ENCODE results near the gene NCOA5. TPM values are rescaled to one million over a fixed set of nuclear protein-coding genes. Genes with fewer than 3 reads are reported as not detected.

Gene NCOA5
- total RNA-seq, 3 donors from 2014 or later (not counting 1 experiment from before 2014, with no cell fraction given) = 8.8 to 18.4 (median 18.0) TPM

DNA sequence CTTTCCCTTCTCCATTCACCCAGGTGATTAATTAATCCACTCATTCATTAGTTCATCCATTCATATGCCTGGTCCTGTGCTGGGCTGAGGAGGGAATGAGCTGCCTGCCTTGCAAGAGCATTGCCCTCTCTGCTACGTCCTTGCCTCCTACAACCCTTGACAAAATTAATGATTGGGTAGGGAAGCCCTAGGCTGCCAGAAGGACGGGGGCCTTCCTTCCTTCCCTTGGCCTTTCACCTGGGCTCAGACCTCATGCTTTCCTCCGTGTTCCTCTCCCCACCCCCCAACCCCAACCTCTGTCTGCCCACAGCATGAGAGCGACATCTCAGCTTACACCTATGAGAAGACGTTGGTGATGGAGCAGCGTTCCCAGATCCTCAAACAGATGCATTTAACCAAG is 35.2 kb downstream of the NCOA5 start:
- Mint-ChIP-seq H3K9me3 (no peaks in the 10 kb centered on the region), H3K27ac (no peak overlapping the region), H3K4me1 (peaks cover 12 to 16% of the 10 kb centered on the region in 2 donors), H3K4me3 (no peak overlapping the region), H3K36me3 (no peaks in the 10 kb centered on the region), H3K27me3 (ENCODE audit: low read depth in 2 of 2) (peaks cover 30 to 44% of the 10 kb centered on the region in 2 donors)
- no peaks in the 10 kb centered on the region for H3K9me3 ChIP-seq (ENCODE audit: control insufficient read depth, insufficient read depth, low read length)
- peaks cover 10% of the 10 kb centered on the region for H3K27me3 ChIP-seq (ENCODE audit: control insufficient read depth, insufficient read depth, low read length)
- H3K36me3 ChIP-seq (ENCODE audit: control insufficient read depth, insufficient read depth, low read length) = no peaks in the 10 kb centered on the region
- intact Hi-C loops (cut with micrococcal nuclease) = no loop called here
- ATAC-seq (no peak), DNase-seq (no peak)
- H3K4me3 ChIP-seq (ENCODE audit: low read length) = no peak overlapping the region
- H3K27ac ChIP-seq (ENCODE audit: low read length) = no peak overlapping the region
- TF ChIP-seq, protein P1, sequence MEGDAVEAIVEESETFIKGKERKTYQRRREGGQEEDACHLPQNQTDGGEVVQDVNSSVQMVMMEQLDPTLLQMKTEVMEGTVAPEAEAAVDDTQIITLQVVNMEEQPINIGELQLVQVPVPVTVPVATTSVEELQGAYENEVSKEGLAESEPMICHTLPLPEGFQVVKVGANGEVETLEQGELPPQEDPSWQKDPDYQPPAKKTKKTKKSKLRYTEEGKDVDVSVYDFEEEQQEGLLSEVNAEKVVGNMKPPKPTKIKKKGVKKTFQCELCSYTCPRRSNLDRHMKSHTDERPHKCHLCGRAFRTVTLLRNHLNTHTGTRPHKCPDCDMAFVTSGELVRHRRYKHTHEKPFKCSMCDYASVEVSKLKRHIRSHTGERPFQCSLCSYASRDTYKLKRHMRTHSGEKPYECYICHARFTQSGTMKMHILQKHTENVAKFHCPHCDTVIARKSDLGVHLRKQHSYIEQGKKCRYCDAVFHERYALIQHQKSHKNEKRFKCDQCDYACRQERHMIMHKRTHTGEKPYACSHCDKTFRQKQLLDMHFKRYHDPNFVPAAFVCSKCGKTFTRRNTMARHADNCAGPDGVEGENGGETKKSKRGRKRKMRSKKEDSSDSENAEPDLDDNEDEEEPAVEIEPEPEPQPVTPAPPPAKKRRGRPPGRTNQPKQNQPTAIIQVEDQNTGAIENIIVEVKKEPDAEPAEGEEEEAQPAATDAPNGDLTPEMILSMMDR (IDR thresholded peaks at IDR 0.05) = no peak
- peaks cover 14% of the 10 kb centered on the region for H3K4me1 ChIP-seq (ENCODE audit: control insufficient read depth, insufficient read depth, low read length)
- 53% methylated on average over 6 of the region's 6 CpGs for WGBS (ENCODE audit: insufficient coverage)

DNA sequence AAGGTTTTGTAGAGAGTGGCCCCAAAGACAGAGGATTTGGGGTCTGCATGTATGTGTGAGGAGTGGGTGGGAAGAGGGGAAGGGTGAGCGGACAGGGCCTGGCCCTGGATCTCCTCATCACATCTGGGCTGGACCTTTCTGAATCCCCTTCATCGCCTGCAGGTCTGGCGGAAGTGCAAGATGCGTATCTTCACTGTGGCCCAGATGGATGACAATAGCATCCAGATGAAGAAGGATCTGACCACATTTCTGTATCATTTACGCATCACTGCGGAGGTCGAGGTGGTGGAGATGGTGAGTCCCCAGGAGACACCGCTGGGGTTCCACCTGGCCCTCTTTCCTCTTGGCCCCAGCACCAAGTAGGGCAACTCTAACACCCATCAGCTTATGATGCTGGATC is 36.3 kb downstream of the NCOA5 start:
- Mint-ChIP-seq H3K9me3 (no peaks in the 10 kb centered on the region), H3K27me3 (ENCODE audit: low read depth in 2 of 2) (peaks cover 26 to 39% of the 10 kb centered on the region in 2 donors), H3K27ac (no peak overlapping the region), H3K4me3 (no peak overlapping the region), H3K4me1 (peaks cover 0 to 7% of the 10 kb centered on the region in 2 donors), H3K36me3 (no peaks in the 10 kb centered on the region)
- Histone ChIP-seq H3K27ac (ENCODE audit: low read length) (no peak overlapping the region), H3K9me3 (ENCODE audit: control insufficient read depth, insufficient read depth, low read length) (no peaks in the 10 kb centered on the region), H3K36me3 (ENCODE audit: control insufficient read depth, insufficient read depth, low read length) (no peaks in the 10 kb centered on the region), H3K4me3 (ENCODE audit: low read length) (no peak overlapping the region), H3K4me1 (ENCODE audit: control insufficient read depth, insufficient read depth, low read length) (peaks cover 5% of the 10 kb centered on the region), H3K27me3 (ENCODE audit: control insufficient read depth, insufficient read depth, low read length) (peaks cover 4% of the 10 kb centered on the region)
- intact Hi-C loops (cut with micrococcal nuclease) = no loop called here
- ATAC-seq (no peak), DNase-seq (no peak)
- 89% methylated on average over 8 of the region's 8 CpGs for WGBS (ENCODE audit: insufficient coverage)
- TF ChIP-seq, protein P1 (IDR thresholded peaks at IDR 0.05) = no peak

DNA sequence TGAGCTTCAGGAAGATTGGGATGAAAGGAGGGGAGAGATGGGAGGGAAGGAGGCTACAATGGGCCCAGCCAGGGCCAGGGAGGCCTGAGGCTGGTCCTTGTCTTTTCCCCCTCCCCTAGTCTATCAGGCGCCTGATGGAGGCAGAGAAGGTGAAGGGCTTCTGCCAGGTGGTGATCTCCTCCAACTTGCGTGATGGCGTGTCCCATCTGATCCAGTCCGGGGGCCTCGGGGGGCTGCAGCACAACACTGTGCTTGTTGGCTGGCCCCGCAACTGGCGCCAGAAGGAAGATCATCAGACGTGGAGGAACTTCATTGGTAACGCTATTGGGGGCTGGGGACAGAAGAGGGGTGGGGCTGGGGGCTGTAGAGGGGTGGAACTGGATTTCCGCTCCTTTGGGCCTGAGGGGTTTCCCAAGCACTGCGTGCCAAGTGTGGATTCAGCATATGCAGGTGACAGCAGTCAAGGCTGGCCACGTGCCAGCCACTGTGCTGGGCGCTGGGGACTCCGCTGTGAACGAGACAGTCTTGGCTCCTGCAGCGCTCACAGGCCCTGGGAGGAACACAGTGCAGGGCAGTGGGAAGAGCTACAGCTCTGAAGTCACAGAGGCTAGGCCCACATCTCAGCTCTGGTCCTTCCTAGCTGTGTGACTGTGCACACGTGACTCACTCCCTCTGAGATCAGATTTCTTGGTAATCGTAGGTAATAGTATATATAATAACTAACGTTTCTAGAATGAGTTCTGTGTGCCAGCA is 38.0 kb downstream of the NCOA5 start:
- Histone ChIP-seq H3K27me3 (ENCODE audit: control insufficient read depth, insufficient read depth, low read length) (peaks cover 3% of the 10 kb centered on the region), H3K27ac (ENCODE audit: low read length) (no peak overlapping the region), H3K4me1 (ENCODE audit: control insufficient read depth, insufficient read depth, low read length) (no peaks in the 10 kb centered on the region), H3K36me3 (ENCODE audit: control insufficient read depth, insufficient read depth, low read length) (no peaks in the 10 kb centered on the region), H3K4me3 (ENCODE audit: low read length) (no peak overlapping the region), H3K9me3 (ENCODE audit: control insufficient read depth, insufficient read depth, low read length) (no peaks in the 10 kb centered on the region)
- H3K9me3 Mint-ChIP-seq = no peaks in the 10 kb centered on the region
- no peak overlapping the region for H3K27ac Mint-ChIP-seq
- intact Hi-C loops (cut with micrococcal nuclease) = no loop called here
- DNase-seq = no peak
- TF ChIP-seq, protein P1 (IDR thresholded peaks at IDR 0.05) = no peak
- ATAC-seq = no peak
- no peaks in the 10 kb centered on the region for H3K4me1 Mint-ChIP-seq
- H3K4me3 Mint-ChIP-seq = no peak overlapping the region
- H3K36me3 Mint-ChIP-seq = no peaks in the 10 kb centered on the region
- H3K27me3 Mint-ChIP-seq (ENCODE audit: low read depth in 2 of 2) = peaks cover 22 to 42% of the 10 kb centered on the region in 2 donors
- 73% methylated on average over 19 of the region's 19 CpGs for WGBS (ENCODE audit: insufficient coverage)

DNA sequence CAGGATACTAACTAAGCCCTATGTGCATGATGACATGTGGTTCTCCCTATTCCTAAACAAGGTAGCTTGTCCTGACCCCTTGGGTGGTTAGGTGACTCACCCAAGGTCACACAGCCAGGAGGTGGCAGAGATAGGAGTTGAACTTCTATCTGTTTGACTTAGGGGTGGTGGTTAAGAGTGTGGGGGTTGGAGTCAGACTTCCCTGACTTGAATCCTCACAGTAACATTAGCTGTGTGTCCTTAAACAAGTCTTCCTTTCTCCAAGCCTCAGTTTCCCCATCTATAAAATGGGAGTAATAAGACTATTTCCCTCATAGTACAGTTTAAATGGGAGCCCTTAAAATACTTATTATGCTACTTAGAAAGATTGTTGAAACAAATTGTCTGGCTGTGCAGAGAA is 38.9 kb downstream of the NCOA5 start:
- no peak overlapping the region for H3K4me3 Mint-ChIP-seq
- H3K36me3 Mint-ChIP-seq = no peaks in the 10 kb centered on the region
- ATAC-seq = no peak
- Histone ChIP-seq H3K4me3 (ENCODE audit: low read length) (no peak overlapping the region), H3K9me3 (ENCODE audit: control insufficient read depth, insufficient read depth, low read length) (no peaks in the 10 kb centered on the region), H3K27me3 (ENCODE audit: control insufficient read depth, insufficient read depth, low read length) (peaks cover 3% of the 10 kb centered on the region), H3K36me3 (ENCODE audit: control insufficient read depth, insufficient read depth, low read length) (no peaks in the 10 kb centered on the region), H3K4me1 (ENCODE audit: control insufficient read depth, insufficient read depth, low read length) (no peaks in the 10 kb centered on the region), H3K27ac (ENCODE audit: low read length) (no peak overlapping the region)
- DNase-seq = no peak
- no peaks in the 10 kb centered on the region for H3K4me1 Mint-ChIP-seq
- H3K27ac Mint-ChIP-seq = no peak overlapping the region
- H3K9me3 Mint-ChIP-seq = no peaks in the 10 kb centered on the region
- intact Hi-C loops (cut with micrococcal nuclease) = no loop called here
- TF ChIP-seq, protein P1 (IDR thresholded peaks at IDR 0.05) = no peak
- peaks cover 26 to 46% of the 10 kb centered on the region in 2 donors for H3K27me3 Mint-ChIP-seq (ENCODE audit: low read depth in 2 of 2)
